IPS DF 6.9 (cell line): ENCODE measurements around the gene SMPX.

Experiments used
- DNase-seq: peaks from one replicate; pipeline ENCODE4 v3.0.0-alpha.2; 2013; ENCODE audit warnings: low read depth, low spot score
- H3K27ac ChIP-seq: one replicate; pipeline ENCODE4 v1.5.1; 2013; ENCODE audit warnings: low read length, control low read depth
- H3K27me3 ChIP-seq: 2 replicates; pipeline ENCODE4 v1.6.1; 2013; ENCODE audit warnings: mild to moderate bottlenecking, low read length; ENCODE audit not compliant: control insufficient read depth, insufficient read depth
- H3K36me3 ChIP-seq: 2 replicates; pipeline ENCODE4 v1.6.1; 2013; ENCODE audit warnings: low read length; ENCODE audit not compliant: control insufficient read depth, insufficient read depth
- H3K4me1 ChIP-seq: 2 replicates; pipeline ENCODE4 v1.6.1; 2013; ENCODE audit warnings: low read length; ENCODE audit not compliant: control insufficient read depth, insufficient read depth
- H3K4me3 ChIP-seq: 2 replicates; pipeline ENCODE4 v1.5.1; 2013; ENCODE audit warnings: mild to moderate bottlenecking, low read length
- H3K9me3 ChIP-seq: 2 replicates; pipeline ENCODE4 v1.6.1; 2013; ENCODE audit warnings: low read length, inconsistent platforms; ENCODE audit not compliant: control insufficient read depth, insufficient read depth
- WGBS: extraction: QIAGEN DNeasy Blood & Tissue Kit; methylation state at CpG from one replicate; pipeline ENCODE4 v1.1.7; 2013; ENCODE audit warnings: mixed read lengths, missing lambda C conversion rate; ENCODE audit not compliant: insufficient read length, insufficient coverage; 5-methylcytosine and 5-hydroxymethylcytosine counted together

The SMPX gene

DNA sequence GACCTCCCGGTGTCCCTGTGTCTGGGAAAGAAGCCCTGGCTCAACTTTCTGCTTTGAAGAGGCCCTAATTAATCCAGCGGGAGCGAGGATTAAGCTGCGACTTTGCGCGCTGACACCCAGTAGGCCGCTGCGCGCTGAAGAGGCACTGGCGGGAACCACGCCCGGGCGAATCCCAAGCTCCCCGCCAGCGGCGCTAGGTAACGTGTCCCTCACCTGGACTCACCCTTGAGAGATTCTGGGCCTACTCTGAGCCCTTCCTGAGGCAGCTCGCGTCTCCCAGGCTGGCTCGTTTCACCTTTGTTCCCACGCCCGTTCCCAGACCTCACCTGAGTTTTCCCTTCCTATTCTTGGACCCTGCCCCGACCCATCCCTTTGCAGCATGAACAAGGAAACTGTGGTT is 99.2 kb downstream of the SMPX start:
- H3K27me3 ChIP-seq, result no peaks in the 10 kb centered on the region
- H3K27ac ChIP-seq, result no peak overlapping the region
- H3K4me3 ChIP-seq, result peak overlapping the region; percentile 52; the same call in 1 of the 2 replicates
- DNase-seq, result no peak
- no peaks in the 10 kb centered on the region for H3K36me3 ChIP-seq
- no CpG with 5 or more reads among the region's 23 CpGs for WGBS
- H3K4me1 ChIP-seq, result no peaks in the 10 kb centered on the region
- H3K9me3 ChIP-seq, result no peaks in the 10 kb centered on the region

DNA sequence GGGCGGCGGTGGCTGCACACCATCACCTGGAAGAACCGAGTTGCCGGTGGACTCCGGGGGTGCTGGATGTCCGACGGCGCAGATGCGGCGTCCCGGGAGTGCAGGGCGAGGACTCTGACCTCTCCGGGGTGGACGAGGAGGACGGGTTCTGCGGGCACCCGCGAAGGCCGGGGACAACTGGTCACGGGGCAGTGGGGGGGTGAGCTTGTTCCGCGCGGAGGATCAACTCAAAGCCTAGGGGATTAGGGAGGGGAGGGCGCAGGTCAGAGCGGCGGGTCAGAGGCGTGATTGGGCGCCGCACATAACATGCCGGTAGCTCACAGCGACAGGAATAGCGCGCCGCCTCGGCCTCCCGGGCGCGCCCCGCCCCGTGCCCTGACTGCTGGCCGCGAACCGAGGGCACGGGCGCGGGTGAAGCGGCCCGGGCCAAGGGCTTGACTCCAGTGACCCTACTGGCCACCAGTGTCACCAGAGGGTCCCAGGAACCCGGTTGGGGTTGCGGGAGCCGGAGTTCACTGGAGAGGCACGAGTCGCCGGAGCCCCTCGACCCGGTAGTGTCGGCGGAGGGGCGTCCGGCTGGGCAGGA is 99.7 kb downstream of the SMPX start, which contains the start of gene KLHL34:
Gene KLHL34, minus strand, starts transcription at position 179 of the 586 bp plus-strand sequence. CDS start 542 bp downstream, outside the sequence.
- H3K36me3 ChIP-seq, result no peaks in the 10 kb centered on the region
- no peak for DNase-seq
- H3K27ac ChIP-seq, result no peak within 1 kb of the TSS
- no CpG with 5 or more reads among the region's 60 CpGs for WGBS
- H3K4me1 ChIP-seq, result no peaks in the 10 kb centered on the region
- no peaks in the 10 kb centered on the region for H3K27me3 ChIP-seq
- peak within 1 kb of the TSS; percentile 52; the same call in 1 of the 2 replicates for H3K4me3 ChIP-seq
- H3K9me3 ChIP-seq, result no peaks in the 10 kb centered on the region

DNA sequence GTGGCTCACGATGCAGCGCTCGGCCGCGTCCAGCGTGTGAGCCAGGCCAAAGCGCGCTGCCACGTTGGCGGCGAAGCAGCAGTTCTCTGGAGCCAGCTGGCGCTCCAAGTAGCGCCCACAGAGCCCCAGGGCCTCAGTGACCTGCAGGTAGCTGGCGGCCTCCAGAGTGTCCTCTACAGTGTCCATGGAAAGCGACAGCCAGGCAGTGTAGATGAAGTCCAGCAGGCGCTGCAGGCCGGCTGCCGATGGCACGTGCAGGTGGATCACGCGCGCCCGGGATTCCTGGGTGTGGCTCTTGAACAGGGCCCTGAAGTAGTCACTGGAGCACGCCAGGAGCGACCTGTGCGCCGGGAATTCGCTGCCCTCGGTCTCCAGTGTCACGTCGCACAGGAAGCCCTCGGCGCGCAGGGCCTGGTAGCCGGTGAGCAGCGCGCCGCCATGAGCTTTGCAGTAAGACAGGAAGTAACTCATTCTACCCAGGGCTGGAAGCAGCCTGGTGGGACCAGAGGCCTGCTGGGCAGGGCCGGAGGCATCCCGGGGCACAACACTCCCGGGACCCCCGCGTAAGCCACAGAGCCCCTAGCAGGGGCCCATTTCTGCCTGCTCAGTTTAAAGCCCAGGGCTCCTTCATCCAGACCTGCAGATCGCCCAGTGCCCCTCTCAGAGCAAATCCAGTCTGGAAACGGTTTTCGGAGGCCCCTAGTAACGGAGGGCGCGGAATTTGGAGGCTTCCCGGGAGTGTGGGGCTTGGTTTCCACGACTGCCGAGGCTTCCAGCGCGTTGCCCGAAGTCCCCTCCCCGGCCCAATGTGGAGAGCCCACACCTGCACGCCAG is 100.4 kb downstream of the SMPX start:
- no peak for DNase-seq
- no peak overlapping the region for H3K27ac ChIP-seq
- WGBS, result no CpG with 5 or more reads among the region's 57 CpGs
- H3K4me1 ChIP-seq, result no peaks in the 10 kb centered on the region
- no peaks in the 10 kb centered on the region for H3K36me3 ChIP-seq
- no peaks in the 10 kb centered on the region for H3K27me3 ChIP-seq
- no peaks in the 10 kb centered on the region for H3K9me3 ChIP-seq
- peak overlapping the region; percentile 52; the same call in 1 of the 2 replicates for H3K4me3 ChIP-seq

DNA sequence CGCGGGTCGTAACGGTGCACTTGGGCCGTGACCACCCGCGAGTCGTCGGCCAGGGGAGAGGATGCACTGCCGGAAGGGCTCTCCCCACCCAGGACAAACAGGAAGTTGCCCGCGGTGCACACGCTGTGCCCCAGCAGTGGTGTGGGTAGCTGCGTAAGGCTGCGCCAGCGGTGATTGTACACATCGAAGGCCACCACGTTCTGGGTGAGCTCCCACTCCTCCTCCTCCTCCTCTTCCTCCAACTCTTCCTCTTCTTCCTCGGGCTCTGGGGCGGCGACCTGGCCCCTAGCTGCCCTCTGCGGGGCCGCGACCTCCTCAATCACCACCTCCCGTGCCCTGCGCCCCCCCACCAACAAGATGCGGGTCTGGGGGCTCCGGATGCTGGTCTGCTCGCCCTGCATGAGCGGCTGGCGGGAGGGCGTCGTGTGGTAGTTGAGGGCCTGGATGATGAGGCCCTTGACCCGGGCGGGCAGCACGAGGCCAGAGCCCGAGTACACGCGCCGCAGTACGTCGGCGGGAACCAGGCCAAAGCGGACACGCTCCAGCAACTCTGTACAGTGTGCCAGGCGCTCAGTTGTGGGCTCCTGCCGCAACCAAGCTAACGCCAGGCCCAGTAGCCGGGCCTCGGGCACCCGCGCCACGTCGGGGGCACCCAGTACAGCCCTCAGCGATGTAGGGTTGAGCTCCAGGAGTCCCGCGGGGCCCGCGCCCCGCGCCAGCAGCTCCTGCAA is 101.2 kb downstream of the SMPX start:
- DNase-seq, result no peak
- Histone ChIP-seq H3K27ac (no peak overlapping the region), H3K27me3 (no peaks in the 10 kb centered on the region), H3K36me3 (no peaks in the 10 kb centered on the region), H3K4me3 (no peak overlapping the region), H3K9me3 (no peaks in the 10 kb centered on the region), H3K4me1 (no peaks in the 10 kb centered on the region)
- no CpG with 5 or more reads among the region's 61 CpGs for WGBS
